HG03354 (cell line): ENCODE data around the gene CLTA.
"Not testable (repeated sequence)": the region's sequence is repeated elsewhere in the genome, so short reads cannot be mapped to it uniquely, and the experiment has no call there.

Experiments used
- ATAC-seq: cut with Tn5 transposase; IDR thresholded peaks from one replicate; pipeline ENCODE4 v1.9.1; 2021; ENCODE audit warnings: mild to moderate bottlenecking; ENCODE audit not compliant: unreplicated experiment, poor library complexity, severe bottlenecking

Gene CLTA

GRCh38 chr9:36156116-36156515, 34.6 kb upstream of the CLTA start:
- ATAC-seq, result no peak

- no peak for ATAC-seq
Measured at GRCh38 chr9:36158122-36158521, 32.6 kb upstream of the CLTA start.

GRCh38 chr9:36158917-36159316, 31.8 kb upstream of the CLTA start:
- ATAC-seq, result no peak

- not testable (repeated sequence) for ATAC-seq
Measured at GRCh38 chr9:36159509-36159908, 31.2 kb upstream of the CLTA start.

DNA sequence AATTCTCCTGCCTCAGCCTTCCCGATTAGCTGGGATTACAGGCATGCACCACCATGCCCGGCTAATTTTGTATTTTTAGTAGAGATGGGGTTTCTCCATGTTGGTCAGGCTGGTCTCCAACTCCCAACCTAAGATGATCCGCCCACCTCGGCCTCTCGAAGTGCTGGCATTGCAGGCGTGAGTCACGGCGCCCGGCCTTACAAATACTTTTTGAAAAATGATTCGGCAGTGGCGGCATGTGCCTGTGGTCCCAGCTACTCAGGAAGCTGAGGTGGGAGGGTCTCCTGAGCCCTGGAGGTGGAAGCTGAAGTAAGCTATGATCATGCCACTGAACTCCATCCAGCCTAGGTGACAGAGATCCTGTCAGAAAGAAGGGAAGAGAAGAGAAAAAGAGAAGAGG, 30.6 kb upstream of the CLTA start:
- ATAC-seq, result not testable (repeated sequence)

DNA sequence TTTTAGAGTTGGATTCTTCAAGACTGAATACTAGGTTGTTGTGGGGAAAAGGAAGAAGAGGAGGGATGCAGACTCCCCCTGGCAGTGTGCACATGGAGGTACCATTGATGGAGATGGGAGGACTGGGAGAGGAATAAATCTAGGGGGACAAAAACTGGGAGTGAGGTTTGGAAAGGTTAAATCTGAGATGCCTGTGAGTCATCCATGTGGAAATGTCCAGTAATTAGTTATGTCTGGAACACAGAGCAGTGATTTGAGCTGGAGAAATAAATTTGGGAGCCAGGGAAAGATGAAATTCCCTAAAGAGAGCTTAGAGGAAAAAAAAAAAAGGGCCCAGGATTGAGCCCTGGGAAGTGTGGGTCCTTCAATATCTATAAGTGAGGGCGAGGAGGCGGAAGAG, 29.5 kb upstream of the CLTA start:
- ATAC-seq, result no peak

- no peak for ATAC-seq
Measured at GRCh38 chr9:36162211-36162738, 28.4 kb upstream of the CLTA start.

DNA sequence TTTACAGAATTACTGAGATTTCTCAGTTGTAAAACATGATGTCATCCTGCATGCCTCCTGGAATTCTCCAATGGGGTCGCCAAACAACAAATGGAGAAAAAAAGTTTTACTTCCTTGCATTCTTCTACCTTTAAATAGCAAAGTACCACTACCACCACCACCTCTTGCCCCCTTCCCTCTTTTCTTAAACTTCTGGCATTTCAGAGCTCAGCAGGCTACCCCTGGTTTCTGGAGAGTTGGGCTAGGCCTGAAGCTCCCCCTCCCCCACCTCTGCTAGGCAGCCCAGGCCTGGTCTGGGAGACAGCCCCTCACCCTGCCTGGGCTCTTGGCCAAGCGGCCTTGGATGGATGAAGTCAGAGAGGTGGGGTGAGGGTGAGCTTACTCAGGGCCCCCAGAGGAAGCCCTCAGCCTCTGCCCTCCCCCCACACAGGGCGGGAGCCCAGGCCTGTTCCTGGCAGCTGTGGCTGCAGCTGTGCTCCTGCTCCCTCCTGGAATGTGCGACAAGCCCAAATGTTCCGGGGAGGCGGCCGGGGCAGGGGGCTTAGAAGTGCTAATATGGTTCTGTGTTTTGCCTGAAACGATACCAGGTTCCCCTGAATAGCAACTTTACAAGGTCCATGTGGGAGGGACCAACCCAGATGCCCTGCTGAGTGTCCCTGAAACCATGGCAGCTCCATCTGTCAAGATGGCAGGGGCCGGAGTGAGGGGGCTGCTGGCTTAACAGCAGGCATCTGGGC, 27.5 kb upstream of the CLTA start:
- ATAC-seq, result no peak

- ATAC-seq, result no peak
Measured at GRCh38 chr9:36163786-36164170, 26.9 kb upstream of the CLTA start.

DNA sequence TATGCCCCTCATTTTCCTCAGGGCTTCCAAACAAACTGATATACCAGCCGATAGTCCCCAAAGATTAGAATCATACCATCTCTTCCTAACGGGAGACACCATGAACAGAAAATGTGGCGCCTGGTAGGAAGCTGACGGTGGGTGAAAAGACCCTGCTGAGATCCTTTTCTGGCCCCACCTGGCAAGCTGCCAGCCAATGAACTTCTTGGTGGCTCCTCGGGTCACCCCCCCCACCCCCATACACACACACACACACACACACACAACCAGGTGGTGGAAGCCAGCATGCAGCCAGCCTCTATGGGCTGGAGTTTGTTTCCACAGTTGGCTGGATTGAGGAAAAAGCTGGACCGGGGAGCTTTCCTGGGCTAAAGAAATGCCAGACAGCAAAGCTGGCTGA, 26.3 kb upstream of the CLTA start:
- ATAC-seq, result no peak

DNA sequence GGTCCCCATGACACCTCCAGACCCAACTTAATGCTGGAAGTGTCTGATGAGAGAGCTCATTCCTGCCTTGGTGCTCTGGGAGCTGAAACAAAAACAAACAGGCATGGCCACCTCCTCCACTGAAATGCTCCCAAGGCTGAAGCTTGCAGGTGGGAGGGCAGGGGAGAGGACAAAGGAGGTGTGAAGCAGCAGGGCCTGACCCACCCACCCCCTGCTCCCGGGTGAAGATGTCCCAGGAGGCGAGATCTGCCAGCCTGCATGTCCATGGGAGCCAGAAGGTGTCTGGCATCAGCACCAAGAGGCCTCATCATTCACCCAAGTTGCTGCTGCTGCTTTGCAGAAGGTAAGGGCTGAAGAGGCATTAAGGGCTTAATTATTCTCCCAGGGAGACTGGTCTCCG, 25.7 kb upstream of the CLTA start:
- ATAC-seq, result no peak

DNA sequence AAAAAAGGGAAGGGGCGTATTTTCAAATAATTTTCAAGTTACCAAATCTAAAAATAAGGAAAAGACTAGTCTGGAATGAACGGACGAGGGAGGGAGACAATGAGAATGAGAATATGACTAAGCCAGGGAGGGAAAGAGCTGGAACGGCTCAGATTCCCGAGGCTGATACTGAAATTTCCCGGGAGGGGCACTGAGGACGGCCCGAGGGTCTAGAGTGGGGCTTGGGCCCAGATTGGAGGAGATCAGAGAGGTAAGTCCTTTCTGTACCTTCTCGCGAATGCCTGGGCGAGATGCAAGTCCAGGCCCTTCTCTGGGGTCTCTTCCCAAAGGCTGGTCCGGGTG, 24.9 kb upstream of the CLTA start:
- ATAC-seq, result peak; percentile 10

- peak; percentile 94 for ATAC-seq
Measured at GRCh38 chr9:36166168-36166927, 24.4 kb upstream of the CLTA start.

- no peak for ATAC-seq
Measured at GRCh38 chr9:36169166-36169565, 21.6 kb upstream of the CLTA start, which contains the start of gene CCIN. Gene CCIN (plus strand): TSS chr9:36169388. CDS start chr9:36169503, 115 bp downstream.

GRCh38 chr9:36169708-36170107, 21.0 kb upstream of the CLTA start:
- ATAC-seq, result no peak

- ATAC-seq, result no peak
Measured at GRCh38 chr9:36170531-36170930, 20.2 kb upstream of the CLTA start.

GRCh38 chr9:36173861-36174260, 16.9 kb upstream of the CLTA start:
- ATAC-seq, result no peak

GRCh38 chr9:36174271-36174670, 16.4 kb upstream of the CLTA start:
- ATAC-seq, result no peak

- ATAC-seq, result no peak
Measured at GRCh38 chr9:36174731-36175130, 16.0 kb upstream of the CLTA start.

GRCh38 chr9:36175209-36175608, 15.5 kb upstream of the CLTA start:
- not testable (repeated sequence) for ATAC-seq

GRCh38 chr9:36176496-36176895, 14.2 kb upstream of the CLTA start:
- ATAC-seq, result not testable (repeated sequence)
